H1 (cell line): ENCODE results near the gene HOXB9. TPM values are rescaled to one million over a fixed set of nuclear protein-coding genes. Genes with fewer than 3 reads are reported as not detected.

ENCODE experiments used
- CTCF ChIA-PET: fragments of 300-600 bp; sonication (Branson Sonifier 250); formaldehyde crosslinking; loops from one replicate; lab custom pipeline; 2021; ENCODE audit not compliant: partially characterized antibody; lab: Charles Lee
- POLR2A ChIA-PET: fragments of 300-600 bp; sonication (Branson Sonifier 250); formaldehyde crosslinking; loops from one replicate; lab custom pipeline; 2021; ENCODE audit warnings: inconsistent platforms; ENCODE audit not compliant: partially characterized antibody; lab: Charles Lee
- DNase-seq, 2 experiments: peaks; one replicate each; pipeline versions ENCODE4 v3.0.0 to v3.0.0-alpha.2; 2010 to 2022; ENCODE audit warnings: low spot score in 2 of 2, low read depth in 1 of 2, mixed read lengths in 1 of 2
- FAIRE-seq: peaks from 2 replicates; lab custom pipeline; 2011; peaks lifted over from hg19 to GRCh38; lab: Jason Lieb, UNC
- H2AFZ ChIP-seq: 2 replicates; pipeline ENCODE4 v1.8.1; 2012; ENCODE audit warnings: low read length, inconsistent platforms
- H2AK5ac ChIP-seq: 2 replicates; pipeline ENCODE4 v1.6.1; 2013; ENCODE audit warnings: low read depth, low read length
- H2BK120ac ChIP-seq: replicated peaks from 2 replicates; pipeline ENCODE3; 2013; ENCODE audit warnings: low read depth, low read length, inconsistent platforms
- H2BK12ac ChIP-seq: 2 replicates; pipeline ENCODE4 v1.6.1; 2013; ENCODE audit warnings: low read depth, low read length
- H2BK15ac ChIP-seq: 2 replicates; pipeline ENCODE4 v1.6.1; 2013; ENCODE audit warnings: low read length
- H2BK20ac ChIP-seq: 2 replicates; pipeline ENCODE4 v1.6.1; 2013; ENCODE audit warnings: low read length
- H2BK5ac ChIP-seq: 2 replicates; pipeline ENCODE4 v1.6.1; 2013; ENCODE audit warnings: low read depth, low read length
- H3K14ac ChIP-seq: 2 replicates; pipeline ENCODE4 v1.6.1; 2013; ENCODE audit warnings: inconsistent platforms; ENCODE audit not compliant: insufficient read length
- H3K18ac ChIP-seq: 2 replicates; pipeline ENCODE4 v1.6.1; 2013; ENCODE audit warnings: low read length; ENCODE audit errors: extremely low read depth
- H3K23ac ChIP-seq: 2 replicates; pipeline ENCODE4 v1.6.1; 2013; ENCODE audit warnings: inconsistent platforms; ENCODE audit not compliant: insufficient read length
- H3K23me2 ChIP-seq: 2 replicates; pipeline ENCODE4 v1.6.1; 2013; ENCODE audit warnings: low read depth, low read length
- H3K27ac ChIP-seq: 2 replicates; pipeline ENCODE4 v1.6.1; 2011; ENCODE audit warnings: low read depth, low read length, inconsistent platforms
- H3K27me3 ChIP-seq, 4 experiments: replicated peaks in 1 of 4; 1 replicate in 1 of 4; 2 replicates in 3 of 4; pipeline versions ENCODE4 v1.6.1 to v1.8.1; 2011 to 2013; ENCODE audit warnings: low read length in 3 of 4, mild to moderate bottlenecking in 3 of 4, inconsistent platforms in 2 of 4, mixed read lengths in 2 of 4, moderate library complexity in 1 of 4; ENCODE audit not compliant: control insufficient read depth in 3 of 4, insufficient read depth in 3 of 4; ENCODE audit errors: extremely low read depth in 1 of 4
- H3K36me3 ChIP-seq, 4 experiments: 2 replicates each; pipeline versions ENCODE4 v1.6.1 to v1.8.1; 2011 to 2013; ENCODE audit warnings: mild to moderate bottlenecking in 4 of 4, low read length in 3 of 4, moderate library complexity in 2 of 4, control low read depth in 1 of 4, inconsistent platforms in 1 of 4; ENCODE audit not compliant: insufficient read depth in 4 of 4, control insufficient read depth in 2 of 4
- H3K4ac ChIP-seq: replicated peaks from 2 replicates; pipeline ENCODE3; 2013; ENCODE audit warnings: low read length, low read depth, mixed read lengths, inconsistent platforms; ENCODE audit not compliant: insufficient read length
- H3K4me1 ChIP-seq, 4 experiments: replicated peaks in 1 of 4; 1 replicate in 1 of 4; 2 replicates in 3 of 4; pipeline versions ENCODE4 v1.6.1 to v1.8.1; 2011 to 2013; ENCODE audit warnings: low read length in 3 of 4, inconsistent platforms in 2 of 4, mixed read lengths in 1 of 4; ENCODE audit not compliant: insufficient read depth in 4 of 4, control insufficient read depth in 3 of 4
- H3K4me2 ChIP-seq, 2 experiments: 2 replicates each; pipeline versions ENCODE4 v1.6.1 to v1.8.1; 2011 to 2013; ENCODE audit warnings: low read depth in 2 of 2, low read length in 2 of 2, control low read depth in 1 of 2, inconsistent platforms in 1 of 2, mild to moderate bottlenecking in 1 of 2; ENCODE audit not compliant: insufficient read depth in 1 of 2
- H3K4me3 ChIP-seq, 4 experiments: fragments of 200-600, 300-600 bp in 1 of 4; sonication (generic), shearing (Covaris generic), sonication (Bioruptor Twin) in 1 of 4; 2 replicates each; pipeline versions ENCODE4 v1.5.1 to v1.8.1; 2011 to 2016; ENCODE audit warnings: low read length in 4 of 4, low read depth in 3 of 4, control low read depth in 2 of 4, inconsistent platforms in 2 of 4, mild to moderate bottlenecking in 2 of 4, mixed read lengths in 1 of 4, moderate library complexity in 1 of 4; ENCODE audit not compliant: insufficient read depth in 2 of 4; ENCODE audit errors: extremely low read depth in 1 of 4
- H3K56ac ChIP-seq: replicated peaks from 2 replicates; pipeline ENCODE3; 2013; ENCODE audit warnings: low read depth, mild to moderate bottlenecking, mixed read lengths, low read length, inconsistent platforms; ENCODE audit not compliant: insufficient read length
- H3K79me1 ChIP-seq: 2 replicates; pipeline ENCODE4 v1.6.1; 2013; ENCODE audit warnings: low read depth, low read length, control low read depth
- H3K79me2 ChIP-seq, 2 experiments: 2 replicates each; pipeline versions ENCODE4 v1.6.1 to v1.8.1; 2012 to 2013; ENCODE audit warnings: low read length in 2 of 2, mild to moderate bottlenecking in 2 of 2, inconsistent platforms in 1 of 2; ENCODE audit not compliant: insufficient read depth in 2 of 2, control insufficient read depth in 1 of 2
- H3K9ac ChIP-seq, 4 experiments: replicated peaks in 1 of 4; 1 replicate in 1 of 4; 2 replicates in 3 of 4; pipeline versions ENCODE4 v1.6.1 to v1.8.1; 2011 to 2013; ENCODE audit warnings: low read depth in 3 of 4, low read length in 3 of 4, control low read depth in 2 of 4, mild to moderate bottlenecking in 2 of 4, moderate library complexity in 2 of 4, inconsistent platforms in 1 of 4; ENCODE audit errors: extremely low read depth in 1 of 4
- H3K9me3 ChIP-seq, 2 experiments: 2 replicates each; pipeline versions ENCODE4 v1.6.1 to v1.8.1; 2012 to 2013; ENCODE audit warnings: mild to moderate bottlenecking in 2 of 2, moderate library complexity in 2 of 2, control low read depth in 1 of 2, inconsistent platforms in 1 of 2, low read depth in 1 of 2, low read length in 1 of 2, mixed read lengths in 1 of 2; ENCODE audit not compliant: insufficient read depth in 2 of 2
- H4K20me1 ChIP-seq, 2 experiments: replicated peaks in 1 of 2; 2 replicates each; pipeline versions ENCODE3 to v1.8.1; 2011 to 2013; ENCODE audit warnings: inconsistent platforms in 2 of 2, low read length in 2 of 2, mild to moderate bottlenecking in 1 of 2; ENCODE audit not compliant: insufficient read depth in 2 of 2, control insufficient read depth in 1 of 2
- H4K5ac ChIP-seq: 2 replicates; pipeline ENCODE4 v1.6.1; 2013; ENCODE audit warnings: low read length, low read depth, mixed read lengths, inconsistent platforms; ENCODE audit not compliant: insufficient read length
- H4K8ac ChIP-seq: 2 replicates; pipeline ENCODE4 v1.8.0; 2013; ENCODE audit warnings: mild to moderate bottlenecking, moderate library complexity, low read length, inconsistent platforms; ENCODE audit not compliant: insufficient read depth; ENCODE audit errors: extremely low read depth
- H4K91ac ChIP-seq: replicated peaks from 2 replicates; pipeline ENCODE3; 2013; ENCODE audit warnings: low read length, mixed read lengths, inconsistent platforms; ENCODE audit not compliant: insufficient read length
- CBX8 ChIP-seq: fragments of 300-800, 300-1000 bp; sonication (generic); IDR thresholded peaks from 2 replicates; pipeline ENCODE4 v1.7.1; 2016; ENCODE audit warnings: low read depth, low read length, borderline replicate concordance
- EZH2 ChIP-seq: fragments of 200-600 bp; sonication (generic); IDR thresholded peaks from 2 replicates; pipeline ENCODE4 v1.7.1; 2012; ENCODE audit warnings: low read depth, mild to moderate bottlenecking, moderate library complexity, low read length, inconsistent platforms; ENCODE audit not compliant: severe bottlenecking
- GTF2F1 ChIP-seq: IDR thresholded peaks from 2 replicates; pipeline ENCODE4 v1.6.1; 2012; ENCODE audit warnings: low read depth, low read length, improper control_type of control experiment, borderline replicate concordance
- RNF2 ChIP-seq: fragments of 200-900, 300-1000 bp; sonication (generic); IDR thresholded peaks from 2 replicates; pipeline ENCODE4 v1.7.1; 2016; ENCODE audit warnings: borderline replicate concordance, low read depth, mild to moderate bottlenecking, antibody characterized with exemption, low read length; ENCODE audit not compliant: poor library complexity, severe bottlenecking; ENCODE audit errors: missing control alignments
- SIN3A ChIP-seq, 2 experiments: IDR thresholded peaks in 1 of 2; conservative IDR thresholded peaks in 1 of 2; 2 replicates each; pipeline ENCODE4 v1.6.1; 2011 to 2012; ENCODE audit warnings: low read length in 2 of 2, improper control_type of control experiment in 1 of 2, low read depth in 1 of 2, mild to moderate bottlenecking in 1 of 2
- SUZ12 ChIP-seq: fragments of 200-600 bp; sonication (generic); IDR thresholded peaks from 2 replicates; pipeline ENCODE4 v1.6.1; 2012; ENCODE audit warnings: mild to moderate bottlenecking, inconsistent platforms, low read length, moderate library complexity, mixed read lengths
- TBP ChIP-seq: IDR thresholded peaks from 2 replicates; pipeline ENCODE4 v1.6.1; 2011; ENCODE audit warnings: low read depth, low read length, improper control_type of control experiment
- USF2 ChIP-seq: IDR thresholded peaks from 2 replicates; pipeline ENCODE4 v1.6.1; 2011; ENCODE audit warnings: low read length, improper control_type of control experiment
- WGBS, 2 experiments: shearing (Covaris generic) in 1 of 2; methylation state at CpG; one replicate each; pipeline versions ENCODE4 v1.1.6 to v1.1.7; 2013 to 2015; ENCODE audit warnings: low lambda C conversion rate in 2 of 2, mixed read lengths in 2 of 2, inconsistent platforms in 1 of 2, low coverage in 1 of 2, missing lambda C conversion rate in 1 of 2; ENCODE audit not compliant: insufficient replicate concordance in 2 of 2, insufficient coverage in 1 of 2, insufficient read length in 1 of 2; ENCODE audit errors: extremely low coverage in 1 of 2, missing lambda C conversion rate in 1 of 2; 5-methylcytosine and 5-hydroxymethylcytosine counted together
- polyA plus RNA-seq, 7 experiments: library from polyadenylated mRNA; depleted of rRNA in 3 of 7; stranded (reverse) in 5 of 7; unstranded in 2 of 7; fragments of >200 nt in 5 of 7; fragments of 200-250 nt in 2 of 7; gene quantifications; 1 replicate in 5 of 7; 2 replicates in 1 of 7; 4 replicates in 1 of 7; pipeline versions ENCODE4 v1.2.1 to v1.2.3, GENCODE V29; 2011 to 2013; ENCODE audit warnings: missing spikeins in 2 of 7, mixed read lengths in 2 of 7
- total RNA-seq: library from RNA; stranded (reverse); fragmentation: NEBNext Ultra II Directional; extraction: Animal tissue kit (Norgen Biotek cat#: 25700); gene quantifications from 2 replicates; pipeline ENCODE4 v1.2.1, GENCODE V29; 2021
- TF ChIP-seq, protein P1 (sequence below): IDR thresholded peaks from 2 replicates; pipeline ENCODE4 v1.6.1; 2012; ENCODE audit warnings: inconsistent platforms

Gene HOXB9
- total and polyA plus RNA-seq, 2 of the 8 experiments (the other 6 are each of a cell fraction or from before 2014, with no cell fraction given) = not detected

DNA sequence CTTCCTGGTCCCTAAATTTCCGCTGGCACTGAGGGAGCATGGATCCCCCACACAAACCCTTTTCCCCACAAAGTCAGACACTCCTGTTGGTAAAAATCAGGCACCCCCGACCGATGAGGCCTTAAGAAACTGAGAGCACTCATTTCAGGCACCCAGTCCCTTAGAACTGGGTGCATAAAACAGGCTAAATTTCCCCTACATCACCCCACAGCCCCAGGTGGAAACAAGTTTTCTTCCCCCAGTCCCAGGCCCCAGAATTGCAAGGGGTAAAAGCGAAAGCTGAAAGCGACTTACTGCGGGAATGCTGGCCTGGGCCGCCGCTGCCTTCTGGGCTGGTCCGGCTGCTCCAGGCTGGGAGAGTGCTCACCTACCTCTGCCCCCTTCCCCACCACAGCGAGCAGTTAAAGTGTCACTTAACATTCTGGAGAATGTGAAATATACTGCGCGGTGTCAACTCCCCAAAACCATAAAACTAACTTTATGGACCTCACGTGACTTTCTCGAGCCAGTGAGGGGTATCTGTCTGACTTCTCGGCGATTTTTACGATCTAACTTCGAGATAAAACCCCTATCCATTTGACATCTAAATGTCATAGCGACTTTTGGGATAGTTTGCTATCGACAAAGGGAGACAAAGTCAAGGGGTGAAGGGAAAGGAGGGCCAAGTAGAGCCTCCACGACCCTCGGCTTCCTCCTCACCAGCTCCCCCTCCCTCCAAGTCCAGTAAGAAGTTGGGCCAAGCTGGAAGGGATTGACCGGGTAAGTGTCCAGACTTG, 36.1 kb downstream of the HOXB9 start, which contains the start of gene HOXB3:
Gene HOXB3, minus strand, starts transcription at position 411 of the 776 bp plus-strand sequence. CDS start 37,767 bp downstream, outside the sequence.
- Histone ChIP-seq H3K27ac (no peak within 1 kb of the TSS), H3K14ac (no peak within 1 kb of the TSS), H3K27me3 (peaks cover 96 to 100% (median 99%) of the 10 kb centered on the region in 4 experiments), H4K91ac (no peak within 1 kb of the TSS), H4K20me1 (peaks cover 20 to 37% of the 10 kb centered on the region in 2 experiments), H3K23me2 (no peaks in the 10 kb centered on the region), H3K4ac (no peak within 1 kb of the TSS), H2BK5ac (no peak within 1 kb of the TSS), H2BK15ac (peak within 1 kb of the TSS; percentile 81; the same call in 1 of the 2 replicates), H2AK5ac (peak within 1 kb of the TSS; percentile 55; the same call in 1 of the 2 replicates), H3K56ac (no peak within 1 kb of the TSS), H4K8ac (no peak within 1 kb of the TSS), H2BK12ac (no peak within 1 kb of the TSS), H3K18ac (no peak within 1 kb of the TSS; the same call in 1 of the 2 replicates), H2BK20ac (no peak within 1 kb of the TSS), H3K9ac (no peak within 1 kb of the TSS), H3K36me3 (peaks cover 0 to 6% (median 0%) of the 10 kb centered on the region in 4 experiments; a peak in 1 of 8 replicates), H3K4me3 (no peak within 1 kb of the TSS), H3K79me1 (no peaks in the 10 kb centered on the region), H4K5ac (no peak within 1 kb of the TSS), H2AFZ (no peak within 1 kb of the TSS), H3K23ac (no peak within 1 kb of the TSS), H3K9me3 (no peaks in the 10 kb centered on the region; a peak in 1 of 4 replicates), H3K79me2 (no peaks in the 10 kb centered on the region), H2BK120ac (no peak within 1 kb of the TSS), H3K4me1 (peaks cover 0 to 7% (median 3%) of the 10 kb centered on the region in 4 experiments; a peak in 5 of 7 replicates), H3K4me2 (no peak within 1 kb of the TSS)
- ChIA-PET CTCF (interaction anchor here (0.5 to 7.0 kb wide), 12 partner anchors 26 to 296 kb away, joined by 3 to 53 read pairs (median 3); no protein-coding TSS in a partner anchor), POLR2A (no interaction called here)
- 10% methylated on average over 23 of the region's 23 CpGs; no CpG with 5 or more reads in 1 of the 2 experiments for WGBS, 2 experiments
- TF ChIP-seq EZH2 = peak; percentile 94
- TF ChIP-seq CBX8 = peak; percentile 85; the same call in 1 of the 2 replicates
- TF ChIP-seq TBP = no peak
- peak; percentile 93 for TF ChIP-seq RNF2
- TF ChIP-seq SUZ12 = peak; percentile 94
- no peak for TF ChIP-seq SIN3A (conservative IDR thresholded peaks at IDR 0.05 in 1 of 2, IDR thresholded peaks at IDR 0.05 in 1 of 2; ENCODE audit: low read depth in 1 of 2, low read length in 2 of 2)
- 0 out of 2 replicates have a peak, but pooled peaks have one; percentile 8 for TF ChIP-seq USF2
- TF ChIP-seq GTF2F1 = no peak
- TF ChIP-seq, protein P1, sequence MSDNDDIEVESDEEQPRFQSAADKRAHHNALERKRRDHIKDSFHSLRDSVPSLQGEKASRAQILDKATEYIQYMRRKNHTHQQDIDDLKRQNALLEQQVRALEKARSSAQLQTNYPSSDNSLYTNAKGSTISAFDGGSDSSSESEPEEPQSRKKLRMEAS = no peak
- FAIRE-seq = no peak
- no peak for DNase-seq
